Choroid plexus epithelial cell (primary cell): ENCODE data around the gene NEO1.

Experiments used
- DNase-seq: peaks from one replicate; pipeline ENCODE4 v3.0.0-alpha.2; 2010; ENCODE audit warnings: low read depth
- H3K4me3 ChIP-seq: 2 replicates; pipeline ENCODE4 v1.5.1; 2011; ENCODE audit warnings: low read depth, mild to moderate bottlenecking, control low read depth, low read length, moderate library complexity
- CTCF ChIP-seq: conservative IDR thresholded peaks from 2 replicates; pipeline ENCODE4 v1.5.1; 2011; ENCODE audit warnings: low read depth, mild to moderate bottlenecking, control low read depth, inconsistent platforms, low read length, moderate library complexity

NEO1 gene

GRCh38 chr15:73247331-73247730 lies 195.1 kb downstream of the NEO1 start:
- no peak for TF ChIP-seq CTCF
- DNase-seq: no peak
- no peak overlapping the region for H3K4me3 ChIP-seq

GRCh38 chr15:73249499-73249898 lies 197.2 kb downstream of the NEO1 start:
- DNase-seq: peak; percentile 26
- no peak overlapping the region for H3K4me3 ChIP-seq
- peak; percentile 21 for TF ChIP-seq CTCF

GRCh38 chr15:73254598-73254997 lies 202.3 kb downstream of the NEO1 start:
- TF ChIP-seq CTCF: no peak
- DNase-seq: no peak
- no peak overlapping the region for H3K4me3 ChIP-seq

GRCh38 chr15:73258271-73259108 lies 206.2 kb downstream of the NEO1 start:
- no peak overlapping the region for H3K4me3 ChIP-seq
- no peak for DNase-seq
- no peak for TF ChIP-seq CTCF

GRCh38 chr15:73264881-73265280 lies 212.6 kb downstream of the NEO1 start:
- H3K4me3 ChIP-seq: no peak overlapping the region
- DNase-seq: no peak
- no peak for TF ChIP-seq CTCF

- peak; percentile 77 for DNase-seq
- peak; percentile 88 for TF ChIP-seq CTCF
- no peak overlapping the region for H3K4me3 ChIP-seq
These were observed 213.4 kb downstream of the NEO1 start for GRCh38 chr15:73265536-73266153.
